H1 (cell line): ENCODE data around the gene ACO1. TPM values are rescaled to one million over a fixed set of nuclear protein-coding genes. Genes with fewer than 3 reads are reported as not detected.

Experiments used
- CTCF ChIA-PET: fragments of 300-600 bp; sonication (Branson Sonifier 250); formaldehyde crosslinking; loops from one replicate; lab custom pipeline; 2021; ENCODE audit not compliant: partially characterized antibody; lab: Charles Lee
- POLR2A ChIA-PET: fragments of 300-600 bp; sonication (Branson Sonifier 250); formaldehyde crosslinking; loops from one replicate; lab custom pipeline; 2021; ENCODE audit warnings: inconsistent platforms; ENCODE audit not compliant: partially characterized antibody; lab: Charles Lee
- DNase-seq, 2 experiments: peaks; one replicate each; pipeline versions ENCODE4 v3.0.0 to v3.0.0-alpha.2; 2010 to 2022; ENCODE audit warnings: low spot score in 2 of 2, low read depth in 1 of 2, mixed read lengths in 1 of 2
- FAIRE-seq: peaks from 2 replicates; lab custom pipeline; 2011; peaks lifted over from hg19 to GRCh38; lab: Jason Lieb, UNC
- H2AFZ ChIP-seq: 2 replicates; pipeline ENCODE4 v1.8.1; 2012; ENCODE audit warnings: low read length, inconsistent platforms
- H2AK5ac ChIP-seq: 2 replicates; pipeline ENCODE4 v1.6.1; 2013; ENCODE audit warnings: low read depth, low read length
- H2BK120ac ChIP-seq: replicated peaks from 2 replicates; pipeline ENCODE3; 2013; ENCODE audit warnings: low read depth, low read length, inconsistent platforms
- H2BK12ac ChIP-seq: 2 replicates; pipeline ENCODE4 v1.6.1; 2013; ENCODE audit warnings: low read depth, low read length
- H2BK15ac ChIP-seq: 2 replicates; pipeline ENCODE4 v1.6.1; 2013; ENCODE audit warnings: low read length
- H2BK20ac ChIP-seq: 2 replicates; pipeline ENCODE4 v1.6.1; 2013; ENCODE audit warnings: low read length
- H2BK5ac ChIP-seq: 2 replicates; pipeline ENCODE4 v1.6.1; 2013; ENCODE audit warnings: low read depth, low read length
- H3K14ac ChIP-seq: 2 replicates; pipeline ENCODE4 v1.6.1; 2013; ENCODE audit warnings: inconsistent platforms; ENCODE audit not compliant: insufficient read length
- H3K18ac ChIP-seq: 2 replicates; pipeline ENCODE4 v1.6.1; 2013; ENCODE audit warnings: low read length; ENCODE audit errors: extremely low read depth
- H3K23ac ChIP-seq: 2 replicates; pipeline ENCODE4 v1.6.1; 2013; ENCODE audit warnings: inconsistent platforms; ENCODE audit not compliant: insufficient read length
- H3K23me2 ChIP-seq: 2 replicates; pipeline ENCODE4 v1.6.1; 2013; ENCODE audit warnings: low read depth, low read length
- H3K27ac ChIP-seq: 2 replicates; pipeline ENCODE4 v1.6.1; 2011; ENCODE audit warnings: low read depth, low read length, inconsistent platforms
- H3K27me3 ChIP-seq, 4 experiments: replicated peaks in 1 of 4; 1 replicate in 1 of 4; 2 replicates in 3 of 4; pipeline versions ENCODE4 v1.6.1 to v1.8.1; 2011 to 2013; ENCODE audit warnings: low read length in 3 of 4, mild to moderate bottlenecking in 3 of 4, inconsistent platforms in 2 of 4, mixed read lengths in 2 of 4, moderate library complexity in 1 of 4; ENCODE audit not compliant: control insufficient read depth in 3 of 4, insufficient read depth in 3 of 4; ENCODE audit errors: extremely low read depth in 1 of 4
- H3K36me3 ChIP-seq, 4 experiments: 2 replicates each; pipeline versions ENCODE4 v1.6.1 to v1.8.1; 2011 to 2013; ENCODE audit warnings: mild to moderate bottlenecking in 4 of 4, low read length in 3 of 4, moderate library complexity in 2 of 4, control low read depth in 1 of 4, inconsistent platforms in 1 of 4; ENCODE audit not compliant: insufficient read depth in 4 of 4, control insufficient read depth in 2 of 4
- H3K4ac ChIP-seq: replicated peaks from 2 replicates; pipeline ENCODE3; 2013; ENCODE audit warnings: low read length, low read depth, mixed read lengths, inconsistent platforms; ENCODE audit not compliant: insufficient read length
- H3K4me1 ChIP-seq, 4 experiments: replicated peaks in 1 of 4; 1 replicate in 1 of 4; 2 replicates in 3 of 4; pipeline versions ENCODE4 v1.6.1 to v1.8.1; 2011 to 2013; ENCODE audit warnings: low read length in 3 of 4, inconsistent platforms in 2 of 4, mixed read lengths in 1 of 4; ENCODE audit not compliant: insufficient read depth in 4 of 4, control insufficient read depth in 3 of 4
- H3K4me2 ChIP-seq, 2 experiments: 2 replicates each; pipeline versions ENCODE4 v1.6.1 to v1.8.1; 2011 to 2013; ENCODE audit warnings: low read depth in 2 of 2, low read length in 2 of 2, control low read depth in 1 of 2, inconsistent platforms in 1 of 2, mild to moderate bottlenecking in 1 of 2; ENCODE audit not compliant: insufficient read depth in 1 of 2
- H3K4me3 ChIP-seq, 4 experiments: fragments of 200-600, 300-600 bp in 1 of 4; sonication (generic), shearing (Covaris generic), sonication (Bioruptor Twin) in 1 of 4; 2 replicates each; pipeline versions ENCODE4 v1.5.1 to v1.8.1; 2011 to 2016; ENCODE audit warnings: low read length in 4 of 4, low read depth in 3 of 4, control low read depth in 2 of 4, inconsistent platforms in 2 of 4, mild to moderate bottlenecking in 2 of 4, mixed read lengths in 1 of 4, moderate library complexity in 1 of 4; ENCODE audit not compliant: insufficient read depth in 2 of 4; ENCODE audit errors: extremely low read depth in 1 of 4
- H3K56ac ChIP-seq: replicated peaks from 2 replicates; pipeline ENCODE3; 2013; ENCODE audit warnings: low read depth, mild to moderate bottlenecking, mixed read lengths, low read length, inconsistent platforms; ENCODE audit not compliant: insufficient read length
- H3K79me1 ChIP-seq: 2 replicates; pipeline ENCODE4 v1.6.1; 2013; ENCODE audit warnings: low read depth, low read length, control low read depth
- H3K79me2 ChIP-seq, 2 experiments: 2 replicates each; pipeline versions ENCODE4 v1.6.1 to v1.8.1; 2012 to 2013; ENCODE audit warnings: low read length in 2 of 2, mild to moderate bottlenecking in 2 of 2, inconsistent platforms in 1 of 2; ENCODE audit not compliant: insufficient read depth in 2 of 2, control insufficient read depth in 1 of 2
- H3K9ac ChIP-seq, 4 experiments: replicated peaks in 1 of 4; 1 replicate in 1 of 4; 2 replicates in 3 of 4; pipeline versions ENCODE4 v1.6.1 to v1.8.1; 2011 to 2013; ENCODE audit warnings: low read depth in 3 of 4, low read length in 3 of 4, control low read depth in 2 of 4, mild to moderate bottlenecking in 2 of 4, moderate library complexity in 2 of 4, inconsistent platforms in 1 of 4; ENCODE audit errors: extremely low read depth in 1 of 4
- H3K9me3 ChIP-seq, 2 experiments: 2 replicates each; pipeline versions ENCODE4 v1.6.1 to v1.8.1; 2012 to 2013; ENCODE audit warnings: mild to moderate bottlenecking in 2 of 2, moderate library complexity in 2 of 2, control low read depth in 1 of 2, inconsistent platforms in 1 of 2, low read depth in 1 of 2, low read length in 1 of 2, mixed read lengths in 1 of 2; ENCODE audit not compliant: insufficient read depth in 2 of 2
- H4K20me1 ChIP-seq, 2 experiments: replicated peaks in 1 of 2; 2 replicates each; pipeline versions ENCODE3 to v1.8.1; 2011 to 2013; ENCODE audit warnings: inconsistent platforms in 2 of 2, low read length in 2 of 2, mild to moderate bottlenecking in 1 of 2; ENCODE audit not compliant: insufficient read depth in 2 of 2, control insufficient read depth in 1 of 2
- H4K5ac ChIP-seq: 2 replicates; pipeline ENCODE4 v1.6.1; 2013; ENCODE audit warnings: low read length, low read depth, mixed read lengths, inconsistent platforms; ENCODE audit not compliant: insufficient read length
- H4K8ac ChIP-seq: 2 replicates; pipeline ENCODE4 v1.8.0; 2013; ENCODE audit warnings: mild to moderate bottlenecking, moderate library complexity, low read length, inconsistent platforms; ENCODE audit not compliant: insufficient read depth; ENCODE audit errors: extremely low read depth
- H4K91ac ChIP-seq: replicated peaks from 2 replicates; pipeline ENCODE3; 2013; ENCODE audit warnings: low read length, mixed read lengths, inconsistent platforms; ENCODE audit not compliant: insufficient read length
- CHD1 ChIP-seq: IDR thresholded peaks from 2 replicates; pipeline ENCODE4 v1.6.1; 2012; ENCODE audit warnings: low read depth, low read length, improper control_type of control experiment
- CREB1 ChIP-seq: IDR thresholded peaks from 2 replicates; pipeline ENCODE4 v1.6.1; 2012; ENCODE audit warnings: inconsistent platforms
- EP300 ChIP-seq, 2 experiments: IDR thresholded peaks; 1 replicate in 1 of 2; 2 replicates in 1 of 2; pipeline ENCODE4 v1.6.1; 2011 to 2012; ENCODE audit warnings: low read depth in 2 of 2, low read length in 2 of 2, mild to moderate bottlenecking in 2 of 2, borderline replicate concordance in 1 of 2, inconsistent platforms in 1 of 2, moderate library complexity in 1 of 2
- FOSL1 ChIP-seq: IDR thresholded peaks from 2 replicates; pipeline ENCODE4 v1.6.1; 2011; ENCODE audit warnings: mild to moderate bottlenecking, low read depth, low read length, moderate library complexity; ENCODE audit not compliant: insufficient read depth
- MAX ChIP-seq: IDR thresholded peaks from 2 replicates; pipeline ENCODE4 v1.6.1; 2012; ENCODE audit warnings: inconsistent platforms
- RAD21 ChIP-seq, 2 experiments: IDR thresholded peaks in 1 of 2; conservative IDR thresholded peaks in 1 of 2; 2 replicates each; pipeline ENCODE4 v1.6.1; 2011; ENCODE audit warnings: low read depth in 2 of 2, low read length in 2 of 2, improper control_type of control experiment in 1 of 2, inconsistent platforms in 1 of 2, mild to moderate bottlenecking in 1 of 2, moderate library complexity in 1 of 2
- SIX5 ChIP-seq: IDR thresholded peaks from 2 replicates; pipeline ENCODE4 v1.6.1; 2011; ENCODE audit warnings: mild to moderate bottlenecking, low read depth, low read length
- SRF ChIP-seq: IDR thresholded peaks from 2 replicates; pipeline ENCODE4 v1.6.1; 2011; ENCODE audit warnings: mild to moderate bottlenecking, low read depth, low read length, moderate library complexity
- SUZ12 ChIP-seq: fragments of 200-600 bp; sonication (generic); IDR thresholded peaks from 2 replicates; pipeline ENCODE4 v1.6.1; 2012; ENCODE audit warnings: mild to moderate bottlenecking, inconsistent platforms, low read length, moderate library complexity, mixed read lengths
- TEAD4 ChIP-seq: IDR thresholded peaks from 2 replicates; pipeline ENCODE4 v1.6.1; 2012; ENCODE audit warnings: low read depth, low read length, inconsistent platforms, mixed read lengths
- WGBS, 2 experiments: shearing (Covaris generic) in 1 of 2; methylation state at CpG; one replicate each; pipeline versions ENCODE4 v1.1.6 to v1.1.7; 2013 to 2015; ENCODE audit warnings: low lambda C conversion rate in 2 of 2, mixed read lengths in 2 of 2, inconsistent platforms in 1 of 2, low coverage in 1 of 2, missing lambda C conversion rate in 1 of 2; ENCODE audit not compliant: insufficient replicate concordance in 2 of 2, insufficient coverage in 1 of 2, insufficient read length in 1 of 2; ENCODE audit errors: extremely low coverage in 1 of 2, missing lambda C conversion rate in 1 of 2; 5-methylcytosine and 5-hydroxymethylcytosine counted together
- polyA plus RNA-seq, 7 experiments: library from polyadenylated mRNA; depleted of rRNA in 3 of 7; stranded (reverse) in 5 of 7; unstranded in 2 of 7; fragments of >200 nt in 5 of 7; fragments of 200-250 nt in 2 of 7; gene quantifications; 1 replicate in 5 of 7; 2 replicates in 1 of 7; 4 replicates in 1 of 7; pipeline versions ENCODE4 v1.2.1 to v1.2.3, GENCODE V29; 2011 to 2013; ENCODE audit warnings: missing spikeins in 2 of 7, mixed read lengths in 2 of 7
- total RNA-seq: library from RNA; stranded (reverse); fragmentation: NEBNext Ultra II Directional; extraction: Animal tissue kit (Norgen Biotek cat#: 25700); gene quantifications from 2 replicates; pipeline ENCODE4 v1.2.1, GENCODE V29; 2021

Gene ACO1
- total and polyA plus RNA-seq, 2 of the 8 experiments (the other 6 are each of a cell fraction or from before 2014, with no cell fraction given) = 39.3 to 49.8 TPM

- CTCF ChIA-PET = interaction anchor here (1.3 to 4.6 kb wide), 2 partner anchors 30 to 46 kb away, joined by 5 to 26 read pairs; no protein-coding TSS in a partner anchor
- H3K27ac ChIP-seq = no peak overlapping the region
Measured at GRCh38 chr9:32424616-32425015, 40.2 kb downstream of the ACO1 start.

More at GRCh38 chr9:32424616-32425015, 40.2 kb downstream of the ACO1 start:
- no peak for FAIRE-seq
- POLR2A ChIA-PET = interaction anchor here (0.6 to 0.8 kb wide), 2 partner anchors 12 to 145 kb away, joined by 3 read pairs; no protein-coding TSS in a partner anchor
- no peak overlapping the region for H2BK120ac ChIP-seq
- H3K4me2 ChIP-seq = no peak overlapping the region
- H2AK5ac ChIP-seq = no peak overlapping the region
- no peak overlapping the region for H2BK5ac ChIP-seq
- H3K79me1 ChIP-seq = no peaks in the 10 kb centered on the region
- H3K9me3 ChIP-seq = no peaks in the 10 kb centered on the region
- no peak overlapping the region for H2BK20ac ChIP-seq
- H3K36me3 ChIP-seq = peaks cover 2 to 27% (median 15%) of the 10 kb centered on the region in 4 experiments; a peak in 7 of 8 replicates
- no peak overlapping the region for H3K4ac ChIP-seq
- H2BK15ac ChIP-seq = no peak overlapping the region
- no peak overlapping the region for H4K91ac ChIP-seq
- H4K8ac ChIP-seq = no peak overlapping the region
- 89% methylated on average over 6 of the region's 6 CpGs; no CpG with 5 or more reads in 1 of the 2 experiments for WGBS, 2 experiments
- H2AFZ ChIP-seq = no peak overlapping the region
- H3K23ac ChIP-seq = no peak overlapping the region
- H2BK12ac ChIP-seq = no peak overlapping the region
- no peak overlapping the region for H3K56ac ChIP-seq
- no peak overlapping the region for H3K9ac ChIP-seq
- no peak overlapping the region for H3K4me3 ChIP-seq
- peaks cover 0 to 1% (median 0%) of the 10 kb centered on the region in 4 experiments; a peak in 1 of 7 replicates for H3K27me3 ChIP-seq
- H3K23me2 ChIP-seq = no peaks in the 10 kb centered on the region
- no peaks in the 10 kb centered on the region for H3K4me1 ChIP-seq
- H3K18ac ChIP-seq = no peak overlapping the region
- H3K14ac ChIP-seq = no peak overlapping the region
- H4K20me1 ChIP-seq = no peaks in the 10 kb centered on the region
- H4K5ac ChIP-seq = no peak overlapping the region
- DNase-seq = no peak
- H3K79me2 ChIP-seq = no peaks in the 10 kb centered on the region
- TF ChIP-seq CHD1 (no peak), SRF (no peak), SUZ12 (no peak), EP300 (IDR thresholded peaks at IDR 0.05; ENCODE audit: borderline replicate concordance in 1 of 2, low read depth in 2 of 2, low read length in 2 of 2) (no peak), RAD21 (IDR thresholded peaks at IDR 0.05 in 1 of 2, conservative IDR thresholded peaks at IDR 0.05 in 1 of 2; ENCODE audit: low read depth in 2 of 2, low read length in 2 of 2) (no peak), TEAD4 (no peak), MAX (no peak), FOSL1 (no peak), CREB1 (no peak), SIX5 (no peak)
